Stimulated activated CD8-positive, alpha-beta memory T cell treated with anti-CD3 and anti-CD28 coated beads, Interleukin-7, amount 100 ng/mL, for 24 hours (primary cell): ENCODE measurements around the gene VIT.

Experiments
- DNase-seq: peaks from one replicate; pipeline ENCODE4 v3.0.0-alpha.2; 2020; ENCODE audit warnings: low read depth

VIT gene

GRCh38 chr2:36711741-36712314, 15.3 kb downstream of the VIT start:
- no peak for DNase-seq

DNA sequence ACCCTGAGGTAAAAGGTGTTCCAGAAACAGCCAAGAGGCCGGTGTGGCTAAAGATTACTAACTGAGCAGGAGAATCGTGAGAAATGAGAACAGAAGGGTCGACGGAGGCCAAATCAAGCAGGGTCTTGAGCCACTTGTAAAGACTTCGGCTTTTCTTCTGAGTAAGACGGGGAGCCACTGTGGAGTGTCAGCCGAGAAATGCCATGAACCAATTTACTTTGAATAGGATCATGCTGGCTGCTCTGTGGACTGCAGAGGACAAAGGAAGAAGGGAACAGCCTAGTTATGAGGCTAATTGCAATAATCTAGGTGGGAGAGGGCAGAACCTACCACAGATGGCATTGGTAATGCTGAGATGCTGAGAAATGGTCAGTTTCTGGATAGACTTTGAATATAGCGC, 16.8 kb downstream of the VIT start:
- no peak for DNase-seq

GRCh38 chr2:36716111-36716510, 19.6 kb downstream of the VIT start:
- DNase-seq, result no peak

GRCh38 chr2:36717603-36718266, 21.2 kb downstream of the VIT start:
- no peak for DNase-seq

DNA sequence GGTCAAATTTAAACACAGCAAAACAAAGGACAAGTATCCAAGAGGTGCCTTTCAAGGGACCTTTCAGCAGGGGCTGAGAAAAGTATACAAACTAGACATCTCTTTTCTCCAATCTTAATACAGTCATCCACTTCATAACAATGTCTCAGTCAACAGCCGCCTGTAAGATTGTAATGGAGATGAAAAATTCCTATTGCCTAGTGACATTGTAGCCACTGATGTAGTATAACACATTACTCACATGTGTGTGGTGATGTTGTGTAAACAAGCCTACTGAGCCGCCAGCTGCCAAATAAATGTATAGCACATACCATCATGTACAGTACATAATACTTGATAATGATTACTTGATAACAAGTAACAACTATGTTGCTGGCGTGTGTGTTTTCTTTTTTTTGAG, 31.0 kb downstream of the VIT start:
- no peak for DNase-seq

DNA sequence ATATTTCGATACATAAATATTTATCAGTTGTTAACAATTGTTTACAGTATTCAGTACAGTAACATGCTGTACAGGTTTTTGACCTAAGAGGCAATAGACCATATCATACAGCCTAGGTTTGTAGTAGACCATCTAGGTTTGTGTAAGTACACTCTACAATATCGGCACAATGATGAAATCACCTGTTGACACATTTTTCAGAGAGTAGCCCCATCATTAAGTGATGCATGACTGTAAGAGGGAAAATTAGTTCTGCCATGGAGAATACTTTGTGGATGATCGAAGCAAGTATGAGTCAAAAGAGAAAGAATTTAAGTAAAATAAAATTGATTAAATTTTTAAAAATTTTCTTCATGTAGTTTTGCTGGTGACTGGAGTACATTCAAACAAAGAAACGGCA, 32.6 kb downstream of the VIT start:
- no peak for DNase-seq

DNA sequence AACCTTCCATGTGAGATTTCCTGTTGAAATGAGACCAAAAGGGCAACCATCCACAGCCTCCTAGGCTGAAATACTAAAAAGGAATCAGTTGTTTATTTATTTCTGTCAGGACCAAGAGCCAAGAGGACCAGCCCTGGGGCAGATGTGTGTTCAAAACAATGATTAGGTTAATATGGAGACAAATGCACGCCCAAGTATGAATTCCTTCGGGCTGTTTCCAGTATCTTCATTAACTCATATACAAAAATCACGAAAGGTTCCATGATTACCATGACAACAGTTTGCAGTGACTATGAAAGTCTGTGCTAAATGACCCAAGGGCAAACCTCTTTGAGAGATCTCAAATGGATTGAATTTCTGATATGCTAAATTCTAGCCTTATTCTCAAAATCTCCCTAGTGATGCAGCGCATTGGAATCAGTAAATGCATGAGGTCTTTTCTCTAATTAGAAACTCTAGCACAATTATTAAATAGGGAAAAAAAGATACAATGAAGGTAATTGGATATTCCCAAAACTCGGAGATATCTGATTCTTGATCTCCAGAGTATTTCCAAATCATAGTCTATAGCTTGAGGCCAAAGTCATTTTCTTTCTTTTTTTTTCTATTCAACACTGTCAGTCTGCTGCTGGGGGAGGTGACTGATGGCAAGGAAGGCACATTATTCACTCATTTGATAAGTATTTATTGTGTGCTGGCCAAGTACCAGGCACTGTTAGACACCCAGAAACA, 35.6 kb downstream of the VIT start:
- DNase-seq, result no peak

DNA sequence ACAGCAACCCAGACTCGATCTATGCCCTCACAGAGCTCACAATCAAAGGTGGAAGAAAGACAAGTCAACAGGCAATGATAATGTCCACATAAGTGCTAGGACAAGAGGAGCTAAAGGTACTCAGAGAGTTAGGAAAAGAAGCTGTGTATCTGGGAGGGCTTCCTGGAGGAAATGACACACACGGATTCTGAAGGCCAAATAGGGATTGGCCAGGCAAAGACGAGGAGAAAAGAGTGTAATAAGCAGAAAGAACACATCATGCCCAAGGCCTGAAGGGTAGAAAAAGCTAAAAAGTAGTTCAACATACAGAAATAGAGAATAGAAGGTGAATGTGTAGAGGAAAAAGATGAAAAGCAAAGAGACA, 36.1 kb downstream of the VIT start:
- no peak for DNase-seq

DNA sequence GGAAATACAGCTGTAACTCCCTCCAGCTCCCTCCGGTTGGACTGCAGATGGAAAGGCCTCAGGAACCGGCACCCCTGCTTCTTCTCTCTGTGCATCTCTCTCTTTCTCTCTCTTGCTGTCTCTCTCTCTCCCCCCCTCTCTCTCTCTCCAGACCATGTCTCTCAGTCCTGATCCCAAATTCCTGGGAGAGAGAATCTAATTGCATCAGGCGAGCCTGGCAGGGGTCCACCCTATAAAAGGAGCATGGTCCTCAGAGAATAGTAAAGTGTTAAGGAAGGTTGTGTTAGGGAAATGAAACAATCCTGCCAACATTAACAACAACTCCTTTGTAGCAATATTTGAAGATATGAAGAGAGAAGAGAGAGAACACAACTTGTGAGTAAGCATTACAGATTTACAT, 36.7 kb downstream of the VIT start:
- no peak for DNase-seq

DNA sequence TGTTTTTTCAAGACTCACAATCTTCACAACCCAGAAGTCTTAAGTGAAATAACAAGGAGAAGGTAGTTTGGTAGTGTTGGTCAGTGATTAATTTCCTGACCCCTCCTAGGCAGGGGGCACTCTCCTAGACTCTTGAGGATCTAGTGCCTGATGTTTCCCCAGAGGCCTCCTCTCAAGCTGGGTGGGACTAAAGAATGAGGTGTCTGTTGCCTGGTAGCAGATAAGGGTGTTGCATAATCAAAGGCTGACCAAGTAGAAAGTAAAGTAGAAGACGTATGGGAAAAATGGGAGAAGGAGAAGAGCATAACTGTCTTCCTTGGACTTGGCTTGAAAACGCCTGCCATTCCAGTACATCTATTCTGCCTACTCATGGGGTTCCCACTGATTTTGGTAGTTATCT, 37.8 kb downstream of the VIT start:
- no peak for DNase-seq

DNA sequence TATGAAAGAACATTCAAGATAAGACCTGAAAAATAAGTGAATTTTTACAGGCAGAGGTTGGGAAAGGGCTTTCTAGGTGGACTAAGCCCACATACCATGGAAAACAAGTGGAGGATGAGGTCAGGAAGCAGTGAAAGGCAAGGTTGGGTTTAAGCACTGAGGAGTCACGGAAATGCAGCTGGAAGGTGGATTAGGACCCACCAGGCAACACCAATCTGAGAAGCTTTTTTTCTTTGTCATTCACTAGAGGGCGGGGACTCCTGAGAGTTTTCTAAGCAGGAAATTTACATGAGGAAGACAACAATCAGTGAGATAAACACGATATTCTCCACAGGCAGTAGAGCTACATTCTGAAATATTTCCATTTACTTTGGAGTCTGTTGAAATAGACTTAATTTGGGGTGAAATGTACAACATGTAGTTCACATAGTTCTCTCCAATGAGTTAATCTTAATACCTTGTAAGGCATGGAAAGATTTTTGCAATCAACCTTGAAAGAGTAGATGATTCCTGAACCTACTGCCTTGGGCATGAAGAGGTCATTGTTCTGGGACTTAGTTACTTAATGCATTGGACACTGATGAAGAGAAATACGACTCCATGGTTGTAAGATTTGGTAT, 40.7 kb downstream of the VIT start:
- DNase-seq, result no peak

DNA sequence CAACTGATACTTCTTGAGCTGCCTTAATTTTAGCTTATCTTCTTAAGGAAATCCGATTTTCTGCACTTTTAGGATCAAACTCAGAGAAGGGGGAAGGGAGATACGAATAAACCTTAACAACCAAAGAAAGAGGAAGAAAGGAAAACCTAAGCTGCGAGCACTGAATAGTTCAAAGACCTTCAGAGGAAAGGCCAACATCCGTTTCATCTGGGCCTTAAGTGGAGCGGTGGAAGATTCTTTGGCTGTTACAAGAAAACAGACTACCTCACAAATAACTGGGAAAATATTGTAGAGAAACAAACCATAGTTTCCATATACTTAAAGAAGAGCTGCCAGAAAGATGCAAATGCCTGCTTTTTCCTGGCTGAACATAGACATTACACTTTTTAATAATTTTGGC, 43.6 kb downstream of the VIT start:
- DNase-seq, result no peak

DNA sequence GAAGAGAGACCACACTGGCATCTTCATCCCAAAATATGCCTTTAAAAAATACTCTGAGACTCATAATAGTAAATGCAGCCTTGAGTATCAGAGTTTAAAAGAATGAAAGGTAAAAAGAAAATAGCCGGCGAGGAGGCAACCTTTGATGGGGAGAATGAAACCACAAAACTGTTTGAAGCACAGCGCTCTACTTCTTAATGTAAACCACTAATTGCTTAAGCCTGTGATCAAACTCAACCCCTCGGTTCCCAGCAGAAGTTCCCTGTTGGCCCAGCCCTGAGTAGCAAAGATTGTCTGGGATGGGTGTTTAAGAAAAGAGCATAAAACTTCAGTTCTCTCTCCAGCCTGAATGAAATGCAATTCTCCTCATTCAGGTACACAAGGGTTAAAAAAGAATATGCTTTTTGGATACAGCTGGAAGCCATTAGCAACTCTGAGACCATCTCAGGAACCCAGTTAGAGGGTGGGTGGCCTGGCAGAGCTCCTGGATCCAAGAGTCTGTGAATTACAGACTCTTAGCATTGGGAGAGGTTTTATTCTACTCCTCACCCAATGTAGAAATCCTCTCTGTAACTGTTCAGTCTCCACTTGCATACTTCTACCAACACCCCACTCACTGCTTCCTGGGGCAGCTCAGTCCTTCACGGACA, 44.8 kb downstream of the VIT start:
- DNase-seq, result no peak

DNA sequence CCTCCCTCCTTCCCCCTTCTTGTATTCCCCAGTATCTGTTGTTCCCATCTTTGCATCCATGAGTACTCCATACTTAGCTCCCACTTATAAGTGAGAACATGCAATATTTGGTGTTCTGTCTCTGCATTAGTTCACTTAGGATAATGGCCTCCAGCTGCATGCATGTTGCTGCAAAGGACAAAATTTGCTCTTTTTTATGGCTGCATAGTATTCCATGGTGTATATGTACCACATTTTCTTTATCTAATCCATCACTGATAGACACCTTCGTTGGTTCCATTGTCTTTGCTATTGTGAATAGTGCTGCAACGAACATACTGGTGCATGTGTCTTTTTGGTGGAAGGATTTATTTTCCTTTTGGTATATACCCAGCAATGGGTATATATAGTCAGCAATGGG, 47.4 kb downstream of the VIT start:
- DNase-seq, result no peak

DNA sequence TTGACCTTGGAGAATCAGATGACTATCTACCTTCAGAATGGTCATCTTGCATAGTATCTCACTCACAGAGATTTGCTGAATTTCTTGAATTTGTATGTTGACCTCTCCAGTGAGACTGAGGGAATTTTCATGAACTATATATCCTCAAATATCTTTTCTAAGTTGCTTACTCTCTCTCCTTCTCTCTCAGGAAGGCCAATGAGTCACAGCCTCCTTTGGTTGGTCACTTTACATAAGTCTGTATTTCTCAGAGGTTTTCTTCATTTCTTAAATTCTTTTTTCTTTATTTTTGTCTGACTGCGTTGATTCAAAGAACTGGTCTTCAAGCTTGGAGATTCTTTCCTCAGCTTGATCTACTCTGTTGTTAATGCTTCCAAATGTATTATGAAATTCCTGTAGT, 51.7 kb downstream of the VIT start:
- no peak for DNase-seq

DNA sequence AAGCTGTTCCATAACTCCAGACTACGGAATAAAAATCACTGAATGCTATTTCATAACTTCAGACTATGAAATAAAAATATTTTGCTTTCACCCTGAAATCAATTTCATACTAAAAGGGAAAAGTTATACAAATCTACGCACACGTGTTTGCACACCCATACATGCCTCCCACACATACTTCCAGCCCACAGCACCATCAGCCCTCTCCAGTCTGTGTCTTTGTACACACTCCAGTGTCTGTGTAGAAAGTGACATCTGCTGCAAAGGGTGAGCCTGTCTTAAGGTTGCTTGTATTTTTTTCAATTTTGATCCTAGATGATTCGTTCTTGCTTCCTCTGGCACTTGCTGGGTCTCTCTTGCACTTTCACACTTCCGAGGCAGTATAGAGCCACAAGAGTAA, 53.6 kb downstream of the VIT start:
- DNase-seq, result no peak

- no peak for DNase-seq
These were observed 57.3 kb downstream of the VIT start for GRCh38 chr2:36753706-36754221.

GRCh38 chr2:36754578-36754977, 58.1 kb downstream of the VIT start:
- no peak for DNase-seq

- DNase-seq, result no peak
These were observed 59.9 kb downstream of the VIT start for GRCh38 chr2:36756438-36756837.

GRCh38 chr2:36762764-36763490, 66.4 kb downstream of the VIT start:
- no peak for DNase-seq

- DNase-seq, result no peak
These were observed 72.6 kb downstream of the VIT start for GRCh38 chr2:36769106-36769505.
